GM19395 (cell line): ENCODE results near the gene TBR1.

Source experiments
- ATAC-seq: cut with Tn5 transposase; IDR thresholded peaks from one replicate; pipeline ENCODE4 v1.9.1; 2021; ENCODE audit warnings: mild to moderate bottlenecking, moderate library complexity; ENCODE audit not compliant: unreplicated experiment

Gene TBR1

DNA sequence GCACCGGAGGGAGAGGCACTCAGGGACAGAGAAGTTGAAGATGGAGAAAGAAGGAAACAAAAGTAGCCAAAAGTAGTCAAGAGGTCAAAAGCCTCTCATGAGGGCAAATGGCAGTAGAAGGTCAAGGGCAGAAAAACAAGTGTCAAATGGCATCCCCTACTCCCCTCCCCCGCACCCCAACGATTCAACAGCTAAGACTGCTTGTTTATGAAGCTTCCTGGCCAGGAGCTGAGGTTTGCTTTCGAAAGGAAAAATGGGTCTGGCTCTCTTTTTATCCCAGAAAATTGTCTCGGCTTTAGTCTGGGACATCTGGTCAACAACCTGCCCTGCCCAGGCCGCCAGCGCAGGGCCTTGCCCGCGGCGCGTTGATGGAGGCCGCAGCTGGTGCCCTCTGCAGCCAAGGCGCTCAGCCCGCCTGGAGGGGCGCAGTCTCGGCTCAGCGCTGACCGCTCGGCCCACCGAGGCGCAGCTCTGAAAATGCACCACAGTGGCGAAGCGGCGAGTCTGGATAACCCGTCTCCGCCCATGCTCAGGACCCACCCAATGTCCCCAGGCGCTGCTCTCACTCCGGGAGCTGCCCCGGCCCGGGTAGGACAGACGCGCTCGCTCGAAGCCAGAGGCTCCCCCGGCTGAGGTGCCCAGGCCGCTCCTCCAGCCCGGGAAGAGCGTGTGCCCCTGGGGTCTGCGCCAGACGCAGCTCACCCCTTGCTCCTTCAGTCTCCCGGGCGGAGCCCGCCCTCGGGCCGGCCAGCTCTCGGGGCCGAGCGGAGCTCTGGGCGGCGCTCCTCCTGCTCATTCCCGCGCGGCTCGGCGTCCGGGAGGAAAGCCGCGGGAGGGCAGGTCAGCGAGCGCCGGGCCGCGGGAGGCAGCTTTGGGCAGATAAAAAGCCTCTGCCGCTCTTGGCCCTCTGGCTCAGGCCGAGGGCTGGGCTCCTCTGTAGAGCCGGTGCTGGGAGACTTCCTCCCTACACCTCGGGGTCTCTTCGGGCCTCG is 1.8 kb upstream of the TBR1 start:
- peak; percentile 45 for ATAC-seq

DNA sequence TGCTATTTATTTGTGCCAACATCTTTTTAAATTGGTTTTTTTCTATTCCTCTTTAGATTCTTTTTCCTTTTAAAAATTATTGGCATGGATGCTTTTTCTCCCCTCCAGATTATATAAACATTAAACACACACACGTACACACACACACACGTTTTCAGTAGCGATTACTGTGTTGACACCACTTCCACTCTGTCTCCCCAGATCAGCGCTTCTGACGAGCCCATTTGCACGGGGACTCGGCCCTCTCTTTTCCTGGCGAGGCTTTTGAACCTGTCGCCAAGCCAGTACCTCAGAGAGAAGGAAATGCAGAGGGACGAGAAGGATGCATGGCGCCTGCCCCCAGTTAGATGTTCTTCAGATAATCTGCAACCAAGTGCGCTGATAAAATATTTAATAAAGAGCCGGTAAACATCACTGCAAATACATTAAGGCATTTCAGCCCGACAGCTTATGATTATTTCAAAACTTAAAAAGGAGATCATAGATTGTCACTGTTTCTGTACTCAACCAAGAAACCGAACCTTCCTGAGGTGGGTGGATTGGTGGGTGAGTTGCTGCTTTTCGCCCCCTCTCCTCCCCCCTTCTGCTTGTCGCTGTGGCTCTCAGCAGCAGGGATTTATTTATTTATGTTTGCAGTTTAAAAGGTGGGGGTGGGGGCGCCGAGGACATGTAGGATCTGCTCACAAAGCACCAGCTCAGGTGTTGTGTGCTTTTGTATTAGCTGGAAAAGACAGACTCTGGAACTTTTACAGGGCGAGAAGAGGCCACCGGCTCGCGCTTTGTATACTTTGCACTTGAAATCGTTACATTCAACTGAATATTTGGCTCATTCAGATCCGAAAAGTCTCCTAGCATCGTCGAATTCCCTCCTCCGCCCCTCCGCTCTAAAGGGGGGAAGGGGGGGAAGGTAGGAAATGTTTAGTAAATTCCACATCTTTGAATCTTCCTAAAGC is 787 bp upstream of the TBR1 start:
- peak; percentile 45 for ATAC-seq

DNA sequence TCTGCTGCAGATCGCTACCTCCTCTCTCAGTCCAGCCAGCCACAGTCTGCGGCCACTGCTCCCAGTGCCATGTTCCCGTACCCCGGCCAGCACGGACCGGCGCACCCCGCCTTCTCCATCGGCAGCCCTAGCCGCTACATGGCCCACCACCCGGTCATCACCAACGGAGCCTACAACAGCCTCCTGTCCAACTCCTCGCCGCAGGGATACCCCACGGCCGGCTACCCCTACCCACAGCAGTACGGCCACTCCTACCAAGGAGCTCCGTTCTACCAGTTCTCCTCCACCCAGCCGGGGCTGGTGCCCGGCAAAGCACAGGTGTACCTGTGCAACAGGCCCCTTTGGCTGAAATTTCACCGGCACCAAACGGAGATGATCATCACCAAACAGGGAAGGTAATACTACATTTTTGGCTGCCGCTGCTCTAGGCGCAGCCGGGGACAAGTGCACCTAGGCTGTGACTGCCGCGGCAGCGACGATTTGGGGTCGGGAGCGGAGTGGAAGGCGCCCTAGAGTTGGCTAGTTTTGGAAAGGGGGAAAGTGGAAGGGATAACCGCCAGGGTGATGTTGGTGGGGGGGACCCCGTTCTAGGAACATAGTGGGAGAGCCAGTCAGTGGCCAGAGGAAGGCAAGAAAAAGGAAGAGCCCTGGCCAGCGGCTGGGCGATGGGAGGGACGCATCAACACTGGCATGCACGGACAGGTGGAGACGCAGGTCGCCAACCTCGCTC is 776 bp downstream of the TBR1 start:
- no peak for ATAC-seq

DNA sequence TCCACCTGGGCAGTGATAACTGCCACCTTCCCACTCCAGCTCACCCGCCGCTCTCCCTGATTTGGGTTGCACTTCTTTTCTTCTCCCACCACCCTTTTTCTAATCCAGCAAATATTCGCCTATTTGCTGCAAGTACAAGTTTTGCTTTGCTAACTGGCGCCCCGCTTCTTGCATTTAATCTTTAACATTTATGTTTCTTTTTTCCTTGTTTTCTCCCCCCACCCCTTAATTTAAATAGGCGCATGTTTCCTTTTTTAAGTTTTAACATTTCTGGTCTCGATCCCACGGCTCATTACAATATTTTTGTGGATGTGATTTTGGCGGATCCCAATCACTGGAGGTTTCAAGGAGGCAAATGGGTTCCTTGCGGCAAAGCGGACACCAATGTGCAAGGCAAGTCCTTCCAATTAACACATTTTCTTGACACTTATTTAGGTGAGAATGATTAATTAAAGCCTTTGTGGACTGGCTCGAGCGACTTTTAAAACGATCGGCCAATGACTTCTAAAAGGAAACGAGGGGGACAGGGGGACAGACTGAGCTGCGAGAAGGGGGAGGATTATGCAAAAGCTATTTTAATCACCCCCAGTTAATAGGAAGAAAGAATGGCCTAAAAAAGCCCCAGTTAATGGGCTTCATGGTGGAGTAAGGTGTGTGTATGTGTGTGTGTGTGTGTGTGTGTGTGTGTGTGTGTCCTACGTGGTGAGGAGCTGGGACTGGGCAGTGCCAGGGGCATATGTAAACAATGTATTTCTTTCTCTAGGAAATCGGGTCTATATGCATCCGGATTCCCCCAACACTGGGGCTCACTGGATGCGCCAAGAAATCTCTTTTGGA is 1.6 kb downstream of the TBR1 start:
- ATAC-seq, result no peak

DNA sequence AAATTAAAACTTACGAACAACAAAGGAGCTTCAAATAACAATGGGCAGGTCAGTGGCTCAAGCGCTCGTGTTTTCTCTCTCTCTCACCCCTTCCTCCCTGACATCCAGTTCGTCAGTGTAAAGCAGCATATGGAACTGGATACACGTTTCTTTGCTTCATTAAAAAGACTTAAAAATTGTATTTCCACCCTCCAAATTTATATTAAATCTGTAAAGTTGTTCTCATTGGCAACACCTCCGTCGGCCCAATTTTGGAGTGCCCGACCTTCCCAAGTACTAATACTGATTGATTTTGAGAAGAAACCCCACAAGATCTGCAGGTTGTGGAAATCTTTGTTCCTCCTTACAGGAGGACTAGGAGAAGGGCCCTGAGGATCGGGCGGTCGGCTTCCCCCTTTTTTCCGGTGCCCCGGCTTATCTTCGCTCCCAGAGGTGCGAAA is 2.2 kb downstream of the TBR1 start:
- ATAC-seq, result no peak

DNA sequence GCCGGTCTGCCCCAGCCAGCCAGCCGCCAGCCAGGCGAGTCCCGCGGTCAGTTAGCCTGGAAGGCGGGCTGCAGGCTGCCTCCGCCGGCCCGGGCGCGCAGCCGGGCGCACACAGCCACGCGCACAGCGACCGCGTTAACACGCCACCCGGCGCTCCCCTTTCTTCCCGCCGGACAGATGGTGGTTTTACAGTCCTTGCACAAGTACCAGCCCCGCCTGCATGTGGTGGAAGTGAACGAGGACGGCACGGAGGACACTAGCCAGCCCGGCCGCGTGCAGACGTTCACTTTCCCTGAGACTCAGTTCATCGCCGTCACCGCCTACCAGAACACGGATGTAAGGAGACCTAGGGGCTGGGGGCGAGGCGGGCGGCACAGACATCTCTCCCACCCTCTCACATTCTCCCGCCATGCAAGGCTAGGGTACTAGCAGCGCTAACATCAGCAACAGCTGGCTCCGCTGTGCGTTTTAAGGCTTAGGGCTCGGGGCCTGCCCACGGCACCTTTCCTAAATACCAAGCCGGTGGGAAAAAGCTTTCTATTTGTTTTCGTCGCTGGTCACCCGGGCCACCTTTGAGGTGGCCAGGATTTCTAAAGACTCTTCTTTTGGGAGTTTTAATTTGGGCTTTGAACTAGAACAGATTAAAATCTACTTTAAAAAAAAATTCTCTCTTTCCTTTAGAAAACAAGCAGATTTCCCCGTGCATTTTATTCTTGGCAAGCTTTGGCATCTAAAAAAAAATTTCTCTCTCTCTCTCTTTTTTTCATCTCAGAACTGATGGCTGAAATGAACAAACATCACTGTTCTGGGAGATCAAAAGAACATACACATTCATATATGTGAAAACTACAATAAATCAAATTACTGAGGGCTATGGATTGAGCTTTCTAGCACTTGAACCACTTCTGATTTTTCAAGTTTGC is 2.9 kb downstream of the TBR1 start:
- no peak for ATAC-seq

DNA sequence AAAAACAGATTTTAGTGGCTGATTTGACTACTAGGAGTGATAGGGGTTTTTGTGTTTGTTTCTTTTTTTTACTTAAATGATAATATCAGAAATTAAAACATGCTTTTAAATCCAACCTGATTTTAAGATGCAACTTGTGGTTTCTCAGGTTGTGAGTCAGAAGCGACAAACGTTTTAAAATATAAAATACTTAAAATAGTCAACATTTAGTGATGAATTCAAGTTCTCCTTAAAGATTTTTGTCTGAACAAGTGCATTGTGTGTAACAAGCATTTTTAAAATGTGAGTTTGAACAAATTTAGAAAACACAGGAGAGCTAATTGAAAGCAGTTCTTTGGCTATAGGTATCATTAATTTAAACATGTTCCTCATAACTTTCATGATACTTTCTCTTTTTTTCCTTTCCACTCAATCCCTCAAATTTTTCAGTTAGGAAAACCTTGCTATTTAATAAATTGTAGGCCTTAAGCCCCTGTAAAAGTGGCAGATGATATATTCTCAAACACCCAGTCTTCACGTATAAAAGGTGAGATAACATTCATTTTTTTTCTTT is 3.6 kb downstream of the TBR1 start:
- no peak for ATAC-seq

DNA sequence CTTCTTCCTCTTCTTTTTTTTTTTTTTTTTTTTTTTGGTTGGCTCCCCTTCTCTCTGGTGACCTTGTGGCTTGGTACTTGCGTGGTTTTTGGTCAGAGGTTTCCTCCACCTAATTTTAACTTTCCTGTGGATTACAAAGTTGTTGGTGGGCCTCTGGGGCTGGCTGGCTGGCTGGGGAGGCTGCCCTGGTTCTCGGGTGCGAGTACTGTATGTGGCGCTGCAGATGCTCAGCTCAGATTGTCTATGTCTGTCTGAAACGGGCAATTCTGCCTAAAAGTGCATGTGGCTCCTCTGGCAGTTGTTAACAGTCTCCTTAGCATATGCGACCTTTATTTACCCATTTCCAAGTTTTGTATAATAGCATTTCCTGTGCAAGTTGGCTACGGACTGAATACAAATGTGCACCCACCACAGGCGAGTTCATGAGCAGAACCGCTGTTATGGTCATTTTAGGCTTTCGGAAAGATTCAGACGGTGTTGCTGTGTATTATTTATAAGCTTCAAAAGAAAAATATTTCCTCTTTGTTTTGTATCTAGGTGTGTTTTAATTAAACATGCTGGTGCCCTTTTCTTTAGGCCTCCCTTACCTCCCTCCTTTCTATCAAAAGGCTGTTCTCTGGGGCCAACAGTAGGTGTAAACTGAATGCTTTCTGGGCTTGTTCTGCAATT is 4.4 kb downstream of the TBR1 start:
- no peak for ATAC-seq

DNA sequence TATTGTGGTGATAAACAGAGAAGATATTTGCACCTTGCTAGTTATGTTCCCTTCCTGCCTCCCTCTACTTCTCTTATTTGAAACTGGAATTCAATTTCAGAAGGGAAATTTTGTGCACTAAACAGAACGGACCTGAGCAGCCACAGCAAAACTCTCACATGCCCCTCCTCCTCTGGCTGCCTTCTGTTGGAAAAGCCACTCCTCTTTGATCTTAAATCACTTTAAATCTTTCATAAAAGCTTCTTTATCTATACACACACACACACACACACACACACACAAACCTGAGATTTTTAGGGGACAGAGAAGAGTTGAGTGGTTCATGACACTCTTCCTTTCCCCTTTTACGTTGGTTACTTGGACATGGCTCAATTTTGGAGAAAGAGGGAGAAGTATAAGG is 5.6 kb downstream of the TBR1 start:
- no peak for ATAC-seq

DNA sequence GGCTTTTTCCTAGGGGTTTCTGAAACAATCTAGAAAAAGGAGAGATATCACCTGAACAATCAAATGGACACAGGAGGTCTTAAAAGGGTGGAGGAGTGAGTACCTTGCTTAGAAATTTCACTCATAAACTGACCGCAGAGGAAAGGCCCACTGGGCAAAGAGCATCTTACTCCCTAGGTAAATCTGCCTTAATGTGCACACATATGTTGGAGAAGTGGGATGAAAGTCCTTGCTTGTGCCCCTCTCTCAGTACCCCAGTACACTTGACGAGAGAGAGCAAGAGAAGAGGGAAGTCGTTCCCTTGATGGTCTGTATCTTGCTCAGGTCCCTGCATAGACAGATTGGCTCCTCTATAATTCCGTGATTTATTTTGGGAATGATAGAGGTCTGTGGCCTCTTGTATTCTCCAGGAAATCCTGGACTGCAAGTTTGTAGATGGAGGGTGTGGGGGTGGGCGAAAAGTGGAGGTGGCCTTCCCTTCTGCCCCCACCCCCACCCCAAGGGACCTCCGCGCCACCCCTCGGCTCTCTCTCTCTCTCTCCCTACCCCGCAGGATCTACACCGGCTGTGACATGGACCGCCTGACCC is 6.8 kb downstream of the TBR1 start:
- no peak for ATAC-seq

DNA sequence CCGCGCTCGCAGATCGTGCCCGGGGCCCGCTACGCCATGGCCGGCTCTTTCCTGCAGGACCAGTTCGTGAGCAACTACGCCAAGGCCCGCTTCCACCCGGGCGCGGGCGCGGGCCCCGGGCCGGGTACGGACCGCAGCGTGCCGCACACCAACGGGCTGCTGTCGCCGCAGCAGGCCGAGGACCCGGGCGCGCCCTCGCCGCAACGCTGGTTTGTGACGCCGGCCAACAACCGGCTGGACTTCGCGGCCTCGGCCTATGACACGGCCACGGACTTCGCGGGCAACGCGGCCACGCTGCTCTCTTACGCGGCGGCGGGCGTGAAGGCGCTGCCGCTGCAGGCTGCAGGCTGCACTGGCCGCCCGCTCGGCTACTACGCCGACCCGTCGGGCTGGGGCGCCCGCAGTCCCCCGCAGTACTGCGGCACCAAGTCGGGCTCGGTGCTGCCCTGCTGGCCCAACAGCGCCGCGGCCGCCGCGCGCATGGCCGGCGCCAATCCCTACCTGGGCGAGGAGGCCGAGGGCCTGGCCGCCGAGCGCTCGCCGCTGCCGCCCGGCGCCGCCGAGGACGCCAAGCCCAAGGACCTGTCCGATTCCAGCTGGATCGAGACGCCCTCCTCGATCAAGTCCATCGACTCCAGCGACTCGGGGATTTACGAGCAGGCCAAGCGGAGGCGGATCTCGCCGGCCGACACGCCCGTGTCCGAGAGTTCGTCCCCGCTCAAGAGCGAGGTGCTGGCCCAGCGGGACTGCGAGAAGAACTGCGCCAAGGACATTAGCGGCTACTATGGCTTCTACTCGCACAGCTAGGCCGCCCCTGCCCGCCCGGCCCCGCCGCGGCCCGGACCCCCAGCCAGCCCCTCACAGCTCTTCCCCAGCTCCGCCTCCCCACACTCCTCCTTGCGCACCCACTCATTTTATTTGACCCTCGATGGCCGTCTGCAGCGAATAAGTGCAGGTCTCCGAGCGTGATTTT is 7.6 kb downstream of the TBR1 start:
- ATAC-seq, result peak; percentile 42

DNA sequence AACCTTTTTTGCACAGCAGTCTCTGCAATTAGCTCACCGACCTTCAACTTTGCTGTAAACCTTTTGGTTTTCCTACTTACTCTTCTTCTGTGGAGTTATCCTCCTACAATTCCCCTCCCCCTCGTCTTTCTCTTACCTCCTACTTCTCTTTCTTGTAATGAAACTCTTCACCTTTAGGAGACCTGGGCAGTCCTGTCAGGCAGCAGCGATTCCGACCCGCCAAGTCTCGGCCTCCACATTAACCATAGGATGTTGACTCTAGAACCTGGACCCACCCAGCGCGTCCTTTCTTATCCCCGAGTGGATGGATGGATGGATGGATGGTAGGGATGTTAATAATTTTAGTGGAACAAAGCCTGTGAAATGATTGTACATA is 8.3 kb downstream of the TBR1 start:
- no peak for ATAC-seq

DNA sequence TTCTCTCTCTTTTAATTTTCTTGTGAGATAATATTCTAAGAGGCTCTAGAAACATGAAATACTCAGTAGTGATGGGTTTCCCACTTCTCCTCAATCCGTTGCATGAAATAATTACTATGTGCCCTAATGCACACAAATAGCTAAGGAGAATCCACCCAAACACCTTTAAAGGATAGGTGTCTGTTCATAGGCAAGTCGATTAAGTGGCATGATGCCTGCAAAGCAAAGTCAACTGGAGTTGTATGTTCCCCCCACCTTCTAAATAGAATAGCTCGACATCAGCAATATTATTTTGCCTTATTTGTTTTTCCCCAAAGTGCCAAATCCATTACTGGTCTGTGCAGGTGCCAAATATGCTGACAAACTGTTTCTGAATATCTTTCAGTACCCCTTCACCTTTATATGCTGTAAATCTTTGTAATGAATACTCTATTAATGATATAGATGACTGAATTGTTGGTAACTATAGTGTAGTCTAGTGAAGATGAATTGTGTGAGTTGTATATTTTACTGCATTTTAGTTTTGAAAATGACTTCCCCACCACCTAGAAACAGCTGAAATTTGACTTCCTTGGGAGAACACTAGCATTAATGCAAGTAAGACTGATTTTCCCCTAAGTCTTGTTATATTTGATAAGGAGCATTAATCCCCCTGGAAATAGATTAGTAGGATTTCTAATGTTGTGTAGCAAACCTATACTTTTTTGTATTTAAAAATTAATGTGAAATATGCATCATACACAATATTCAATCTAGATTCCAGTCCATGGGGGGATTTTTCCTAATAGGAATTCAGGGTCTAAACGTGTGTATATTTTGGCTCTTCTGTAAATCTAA is 9.0 kb downstream of the TBR1 start:
- ATAC-seq, result no peak

DNA sequence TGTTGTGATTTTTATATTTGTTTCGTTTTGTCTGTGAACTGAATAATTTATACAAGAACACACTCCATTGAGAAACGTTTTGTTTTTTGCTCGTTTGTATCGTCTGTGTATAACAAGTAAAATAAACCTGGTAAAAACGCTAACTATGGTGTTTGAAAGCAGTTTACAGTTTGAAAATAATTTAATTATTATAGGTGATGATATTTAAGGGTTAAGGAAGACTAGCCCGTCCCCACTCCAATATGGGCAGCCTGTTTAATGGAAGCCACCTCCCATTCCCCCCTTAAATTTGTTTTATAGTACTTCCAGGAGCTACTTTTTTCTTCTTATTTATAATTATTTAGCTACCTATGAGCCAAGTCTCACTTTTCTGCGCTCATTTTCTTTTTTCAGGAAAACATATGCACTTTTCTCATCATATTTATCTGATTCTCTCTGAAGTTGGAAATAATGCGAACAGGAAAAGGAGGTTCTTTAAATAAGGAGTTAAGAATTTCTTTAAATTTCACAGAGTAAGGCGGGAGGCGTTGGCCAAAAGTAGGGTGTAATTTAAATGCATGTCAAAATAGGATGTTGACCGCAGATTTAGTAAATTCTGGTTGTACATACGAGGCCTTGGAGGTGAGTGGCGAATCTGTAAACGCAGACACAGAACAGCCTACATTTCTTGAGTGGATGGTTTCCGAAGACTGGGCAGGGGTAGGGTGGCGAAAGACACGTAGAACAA is 9.8 kb downstream of the TBR1 start:
- no peak for ATAC-seq

DNA sequence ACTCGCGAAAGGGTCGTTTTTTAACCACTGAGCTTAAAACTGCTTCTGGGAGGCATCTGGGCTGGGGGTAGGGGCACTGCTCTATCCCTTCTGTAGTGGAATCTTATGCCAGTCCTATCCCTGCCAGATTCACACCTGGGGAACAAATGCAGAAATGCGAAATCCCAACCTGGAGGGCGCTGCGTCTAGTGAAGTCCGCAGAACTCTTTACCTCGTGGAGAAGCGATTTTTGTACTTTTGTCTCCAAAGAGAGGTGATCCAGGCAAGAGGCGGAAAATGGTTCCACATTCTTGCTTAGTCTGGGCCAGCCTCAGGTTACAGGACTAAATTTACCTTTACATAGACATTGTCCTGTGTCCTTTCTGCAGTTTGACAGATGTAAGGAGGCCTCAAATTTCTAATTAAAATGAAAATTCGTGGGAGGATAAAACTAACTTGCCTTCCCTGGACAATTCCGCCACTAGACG is 10.4 kb downstream of the TBR1 start:
- no peak for ATAC-seq
